Stimulated activated CD4-positive, alpha-beta T cell treated with anti-CD3 and anti-CD28 coated beads, Interleukin-4, amount 100 ng/mL, for 48 hours (primary cell): ENCODE measurements around the gene PTBP1.
"Not testable (repeated sequence)": the region's sequence is repeated elsewhere in the genome, so short reads cannot be mapped to it uniquely, and the experiment has no call there.

Experiments
- DNase-seq, 2 donors: peaks; one replicate each; pipeline ENCODE4 v3.0.0-alpha.2; 2020; ENCODE audit warnings: low read depth in 2 of 2

PTBP1 gene

DNA sequence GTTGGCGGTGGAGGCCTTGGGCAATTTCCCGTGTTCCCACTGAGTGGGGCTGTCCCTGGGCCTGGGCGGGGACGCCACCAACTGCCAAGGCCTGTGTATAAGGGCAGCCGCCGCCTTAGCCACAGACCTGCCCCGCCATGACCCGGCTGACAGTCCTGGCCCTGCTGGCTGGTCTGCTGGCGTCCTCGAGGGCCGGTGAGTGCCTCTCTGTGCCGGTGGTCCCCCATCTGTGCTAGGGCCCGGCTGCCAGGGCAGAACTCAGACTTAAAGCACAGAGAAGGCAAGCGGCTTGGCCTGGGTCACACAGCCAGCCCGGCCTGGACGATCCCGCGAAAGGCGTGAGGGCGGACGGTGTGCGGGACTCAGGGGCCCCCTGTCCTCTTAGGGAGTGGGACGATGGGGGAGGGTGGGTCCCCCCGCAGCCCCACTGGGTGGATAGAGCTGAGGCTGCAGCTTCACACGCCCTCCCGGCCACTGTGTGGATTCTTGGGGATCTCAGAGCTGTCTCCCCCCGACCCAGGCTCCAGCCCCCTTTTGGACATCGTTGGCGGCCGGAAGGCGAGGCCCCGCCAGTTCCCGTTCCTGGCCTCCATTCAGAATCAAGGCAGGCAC is 30.6 kb downstream of the PTBP1 start, which contains the start of gene AZU1:
Gene AZU1, plus strand, starts transcription at position 128 of the 612 bp plus-strand sequence. Its CDS starts 10 bp downstream, at position 138.
- DNase-seq, result no peak

- DNase-seq, result no peak
Measured at GRCh38 chr19:829129-829758, 32.0 kb downstream of the PTBP1 start.

- no peak for DNase-seq
Measured at GRCh38 chr19:831407-832369, 34.4 kb downstream of the PTBP1 start.

GRCh38 chr19:834216-834615 is 37.0 kb downstream of the PTBP1 start:
- DNase-seq, result no peak

DNA sequence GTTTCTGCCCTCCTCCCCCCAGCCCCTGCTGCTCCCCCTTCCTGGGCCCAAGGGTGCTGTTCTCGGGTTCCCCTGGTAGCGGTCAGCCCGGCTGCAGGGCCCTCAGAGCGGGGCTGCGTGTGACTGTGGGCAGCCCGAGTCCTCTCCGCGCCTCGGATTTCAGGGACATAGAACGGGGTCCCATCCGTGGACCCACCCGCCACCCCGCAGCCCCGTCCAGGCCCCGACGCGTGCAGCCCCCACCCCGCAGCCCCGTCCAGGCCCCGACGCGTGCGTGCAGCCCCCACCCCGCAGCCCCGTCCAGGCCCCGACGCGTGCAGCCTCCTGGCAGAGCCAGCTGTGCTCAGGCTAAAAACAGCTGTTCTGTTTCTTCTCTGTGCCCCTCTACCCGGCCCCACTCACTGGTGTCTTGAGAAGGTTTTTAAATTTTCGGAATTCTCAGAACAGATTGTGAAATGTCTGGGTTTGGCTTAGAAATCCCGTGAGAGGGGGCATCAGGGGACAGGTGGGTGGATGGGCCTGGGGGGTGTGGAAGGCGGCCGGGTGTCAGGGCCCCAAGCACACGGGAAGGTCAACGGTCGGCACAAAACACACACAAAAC is 38.1 kb downstream of the PTBP1 start:
- no peak for DNase-seq

DNA sequence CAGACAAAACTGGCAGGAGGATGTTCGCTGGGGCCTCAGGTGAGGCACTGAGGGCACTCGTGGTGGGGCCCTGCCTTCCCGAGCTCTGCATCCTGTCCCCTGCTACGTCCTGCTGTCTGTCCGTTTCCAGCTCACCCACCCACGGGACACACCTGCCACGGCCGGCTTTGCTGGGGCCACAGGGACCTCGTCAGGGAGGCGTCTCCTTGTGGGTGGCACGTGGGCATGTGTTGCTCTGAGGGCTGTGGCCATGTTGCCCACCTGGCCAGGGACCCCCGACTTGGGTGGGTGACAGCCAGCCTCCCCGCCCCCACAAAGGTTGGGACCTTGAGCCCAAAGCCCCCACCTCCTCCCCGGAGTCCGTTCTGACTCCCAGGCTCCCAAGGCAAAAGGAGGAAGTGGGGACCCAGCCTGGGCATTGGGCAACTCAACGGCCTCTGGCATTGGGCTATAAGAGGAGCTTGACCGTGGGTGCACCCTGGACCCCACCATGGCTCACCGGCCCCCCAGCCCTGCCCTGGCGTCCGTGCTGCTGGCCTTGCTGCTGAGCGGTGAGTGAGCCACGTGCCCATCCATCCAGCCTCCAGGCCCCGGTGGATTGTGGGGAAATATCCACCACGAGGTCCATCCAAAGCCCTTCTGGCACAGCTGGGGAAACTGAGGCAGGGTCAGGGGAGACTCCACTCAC is 43.4 kb downstream of the PTBP1 start, which contains the start of gene PRTN3:
Gene PRTN3, plus strand, starts transcription at position 481 of the 688 bp plus-strand sequence. Its CDS starts 10 bp downstream, at position 491.
- DNase-seq, result no peak

- not testable (repeated sequence) for DNase-seq
Measured at GRCh38 chr19:842802-843179, 45.5 kb downstream of the PTBP1 start.

GRCh38 chr19:843180-843835 is 46.1 kb downstream of the PTBP1 start:
- no peak for DNase-seq

DNA sequence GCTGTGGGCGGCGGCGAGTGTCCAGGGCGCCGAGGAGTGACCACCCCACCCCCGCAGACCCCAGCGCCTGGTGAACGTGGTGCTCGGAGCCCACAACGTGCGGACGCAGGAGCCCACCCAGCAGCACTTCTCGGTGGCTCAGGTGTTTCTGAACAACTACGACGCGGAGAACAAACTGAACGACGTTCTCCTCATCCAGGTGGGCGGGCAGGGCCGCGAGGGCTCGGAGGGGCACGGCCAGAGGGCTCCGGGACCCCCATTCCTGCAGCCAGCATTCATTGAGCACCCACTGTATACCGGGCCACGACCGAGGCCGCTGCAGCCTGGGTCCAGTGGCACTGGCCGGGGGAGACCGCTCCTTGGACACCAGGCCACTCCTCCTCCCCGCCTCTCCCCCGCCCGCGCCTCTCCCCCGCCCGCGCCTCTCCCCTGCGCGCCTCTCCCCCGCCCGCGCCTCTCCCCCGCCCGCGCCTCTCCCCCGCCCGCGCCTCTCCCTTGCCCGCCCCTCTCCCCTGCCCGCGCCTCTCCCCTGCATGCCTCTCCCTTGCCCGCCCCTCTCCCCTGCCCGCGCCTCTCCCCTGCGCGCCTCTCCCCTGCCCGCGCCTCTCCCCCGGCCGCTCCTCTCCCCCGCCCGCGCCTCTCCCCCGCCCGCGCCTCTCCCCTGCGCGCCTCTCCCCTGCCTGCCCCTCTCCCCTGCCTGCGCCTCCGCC is 46.7 kb downstream of the PTBP1 start:
- no peak for DNase-seq

DNA sequence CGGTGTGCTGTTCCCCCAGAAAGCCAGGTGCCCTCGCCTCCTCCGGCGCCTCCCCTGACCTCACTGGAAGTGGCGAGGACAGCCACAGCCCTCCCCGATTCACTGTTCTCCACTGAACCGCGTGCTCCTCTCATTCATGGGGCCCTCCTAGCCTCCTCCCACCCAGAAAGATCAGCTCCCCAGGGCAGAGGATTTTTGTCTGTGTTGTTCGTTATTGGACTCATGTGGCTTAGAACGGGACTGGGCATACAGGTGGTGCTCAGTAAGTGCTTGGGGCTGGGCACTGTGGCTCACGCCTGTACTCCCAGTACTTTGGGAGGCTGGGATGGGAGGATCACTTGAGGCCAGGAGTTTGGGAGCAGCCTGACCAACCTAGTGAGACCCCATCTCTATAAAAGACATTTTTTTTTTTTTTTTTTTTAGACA is 47.3 kb downstream of the PTBP1 start:
- no peak for DNase-seq

DNA sequence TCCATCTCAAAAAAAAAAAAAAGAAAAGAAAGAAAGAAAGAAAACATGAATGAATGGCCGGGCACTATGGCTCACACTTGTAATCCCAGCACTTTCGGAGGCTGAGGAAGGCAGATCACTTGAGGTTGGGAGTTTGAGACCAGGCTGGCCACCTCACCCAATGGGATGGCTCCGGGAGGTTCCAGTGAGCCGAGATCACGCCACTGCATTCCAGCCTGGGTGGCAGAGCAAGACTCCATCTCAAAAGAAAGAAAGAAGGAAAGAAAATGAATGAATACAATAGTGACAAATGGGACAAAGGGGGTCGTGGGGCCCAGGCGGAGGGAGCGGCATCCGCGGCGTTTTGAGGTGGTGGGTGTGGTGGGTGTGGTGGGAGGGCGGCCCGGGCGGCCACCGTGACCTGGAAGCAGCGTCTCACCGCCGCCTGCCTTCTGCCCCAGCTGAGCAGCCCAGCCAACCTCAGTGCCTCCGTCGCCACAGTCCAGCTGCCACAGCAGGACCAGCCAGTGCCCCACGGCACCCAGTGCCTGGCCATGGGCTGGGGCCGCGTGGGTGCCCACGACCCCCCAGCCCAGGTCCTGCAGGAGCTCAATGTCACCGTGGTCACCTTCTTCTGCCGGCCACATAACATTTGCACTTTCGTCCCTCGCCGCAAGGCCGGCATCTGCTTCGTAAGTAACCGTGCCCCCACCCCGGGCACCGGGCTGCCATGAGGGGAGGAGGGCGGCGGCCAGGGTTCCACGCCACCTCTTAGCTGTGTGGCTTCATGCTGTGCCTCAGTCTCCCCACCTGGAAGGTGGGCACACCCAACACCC is 48.7 kb downstream of the PTBP1 start:
- no peak for DNase-seq

- no peak for DNase-seq
Measured at GRCh38 chr19:848386-848921, 51.2 kb downstream of the PTBP1 start.

DNA sequence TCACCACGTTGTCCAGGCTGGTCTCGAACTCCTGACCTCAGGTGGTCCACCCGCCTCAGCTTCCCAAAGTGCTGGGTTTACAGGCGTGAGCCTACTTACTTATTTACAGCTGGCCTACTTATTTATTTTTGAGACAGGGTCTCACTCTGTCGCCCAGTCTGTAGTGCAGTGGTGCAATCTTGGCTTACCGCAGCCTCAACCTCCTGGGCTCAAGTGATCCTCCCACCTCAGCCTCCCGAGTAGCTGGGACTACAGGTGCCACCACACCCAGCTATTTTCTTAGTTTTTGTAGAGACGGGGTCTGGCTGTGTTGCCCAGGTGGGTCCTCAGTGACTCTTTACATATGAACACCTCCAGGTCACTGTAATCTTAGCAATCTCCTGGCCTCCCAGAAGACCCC is 51.9 kb downstream of the PTBP1 start:
- not testable (repeated sequence) for DNase-seq

- no peak for DNase-seq
Measured at GRCh38 chr19:850221-850978, 53.1 kb downstream of the PTBP1 start.

GRCh38 chr19:850979-851335 is 53.7 kb downstream of the PTBP1 start:
- DNase-seq, result no peak

- DNase-seq, result no peak
Measured at GRCh38 chr19:852136-853013, 55.1 kb downstream of the PTBP1 start, which contains the start of gene ELANE. TSS of gene ELANE (plus strand) at chr19:852303. CDS start at chr19:852329, 26 bp downstream.

DNA sequence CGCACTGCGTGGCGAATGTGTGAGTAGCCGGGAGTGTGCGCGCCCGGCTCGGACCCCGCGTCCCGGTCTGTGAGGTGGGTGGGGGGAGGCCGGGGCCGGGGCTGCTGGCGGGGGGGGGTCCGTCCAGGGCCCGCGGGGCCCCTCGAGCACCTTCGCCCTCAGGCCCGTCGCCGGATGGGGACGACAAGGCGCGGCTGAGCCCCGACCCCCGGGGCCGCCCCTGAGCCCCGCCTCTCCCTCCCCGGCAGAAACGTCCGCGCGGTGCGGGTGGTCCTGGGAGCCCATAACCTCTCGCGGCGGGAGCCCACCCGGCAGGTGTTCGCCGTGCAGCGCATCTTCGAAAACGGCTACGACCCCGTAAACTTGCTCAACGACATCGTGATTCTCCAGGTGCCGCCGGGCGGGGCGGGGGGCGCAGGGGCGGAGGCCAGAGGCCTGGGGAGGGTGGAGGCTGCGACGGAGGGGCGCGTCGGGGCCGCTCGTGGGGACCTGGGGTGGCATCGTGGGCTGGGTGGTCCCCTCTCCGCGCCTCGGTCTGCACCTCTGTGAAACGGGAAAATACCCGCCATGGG is 55.8 kb downstream of the PTBP1 start:
- DNase-seq, result no peak
